ENCODE measurements around the gene HOPX.
"Not testable (repeated sequence)": the region's sequence is repeated elsewhere in the genome, so short reads cannot be mapped to it uniquely, and the experiment has no call there.

HOPX gene

GRCh38 chr4:56607926-56608325, 73.2 kb downstream of the HOPX start:
- TF ChIP-seq CTCF (IDR thresholded peaks at IDR 0.05; ENCODE audit: low read depth, low read length) = no peak
- DNase-seq (ENCODE audit: low read depth in 2 of 2) = no peak
- no peak overlapping the region for H3K4me3 ChIP-seq (replicated peaks in 1 of 2; ENCODE audit: low read depth in 2 of 2, low read length in 2 of 2)

DNA sequence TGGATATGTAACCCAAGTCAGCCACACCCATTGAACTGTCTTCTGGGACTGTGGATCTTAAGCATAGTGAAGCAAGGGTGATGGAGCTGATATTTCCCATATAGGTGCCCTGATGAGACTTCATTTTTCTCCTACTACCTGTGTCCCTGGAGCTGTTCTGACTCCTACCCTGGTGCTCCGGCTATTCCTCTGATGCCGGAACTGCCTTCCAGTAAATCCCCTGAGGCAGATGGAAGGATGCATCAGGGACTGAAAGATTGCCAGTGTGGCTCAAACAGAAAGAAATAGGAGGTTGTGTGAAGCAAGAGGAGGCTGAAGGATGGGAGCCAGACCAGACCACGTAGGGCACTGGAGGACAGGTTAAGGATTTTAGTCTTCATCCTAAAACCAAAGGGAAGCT, 74.7 kb downstream of the HOPX start:
- no peak for DNase-seq (ENCODE audit: low read depth in 2 of 2)
- no peak overlapping the region for H3K4me3 ChIP-seq (replicated peaks in 1 of 2; ENCODE audit: low read depth in 2 of 2, low read length in 2 of 2)
- no peak for TF ChIP-seq CTCF (IDR thresholded peaks at IDR 0.05; ENCODE audit: low read depth, low read length)

GRCh38 chr4:56605464-56605863, 75.6 kb downstream of the HOPX start:
- H3K4me3 ChIP-seq (replicated peaks in 1 of 2; ENCODE audit: low read depth in 2 of 2, low read length in 2 of 2); DNase-seq (ENCODE audit: low read depth in 2 of 2): not testable (repeated sequence)

DNA sequence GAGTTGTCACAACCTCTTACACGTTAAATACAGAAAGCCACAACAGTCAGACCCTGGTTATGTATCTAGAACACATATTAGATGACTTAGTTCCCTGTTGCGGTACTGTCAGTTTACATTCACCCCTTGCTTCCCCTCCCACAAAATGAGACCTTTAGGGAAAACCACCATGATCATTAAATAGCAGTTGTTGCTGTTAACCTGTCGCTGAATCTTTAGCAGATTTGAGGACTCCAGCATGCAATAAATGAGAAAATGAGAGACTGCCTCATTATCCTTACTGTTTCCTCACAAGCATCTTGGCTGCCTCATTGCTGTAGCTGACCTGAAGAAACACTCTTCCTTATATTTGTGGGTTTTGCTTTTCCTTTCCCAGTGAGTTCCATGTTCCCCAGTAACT, 77.8 kb downstream of the HOPX start:
- TF ChIP-seq CTCF (IDR thresholded peaks at IDR 0.05; ENCODE audit: low read depth, low read length) = no peak
- no peak for DNase-seq (ENCODE audit: low read depth in 2 of 2)
- H3K4me3 ChIP-seq (replicated peaks in 1 of 2; ENCODE audit: low read depth in 2 of 2, low read length in 2 of 2) = no peak overlapping the region

Data from cardiac fibroblast (primary cell).